GM18870 (cell line): ENCODE results near the gene GTF2A1.

Experiments
- ATAC-seq: cut with Tn5 transposase; IDR thresholded peaks from one replicate; pipeline ENCODE4 v1.9.1; 2021; ENCODE audit warnings: moderate library complexity; ENCODE audit not compliant: unreplicated experiment

Gene GTF2A1

GRCh38 chr14:81141426-81141825, 79.3 kb downstream of the GTF2A1 start:
- ATAC-seq, result no peak

- no peak for ATAC-seq
These were observed 82.3 kb downstream of the GTF2A1 start for GRCh38 chr14:81138429-81138828.

GRCh38 chr14:81137316-81137715, 83.4 kb downstream of the GTF2A1 start:
- ATAC-seq, result no peak

GRCh38 chr14:81133400-81133799, 87.4 kb downstream of the GTF2A1 start:
- no peak for ATAC-seq

GRCh38 chr14:81132468-81132867, 88.3 kb downstream of the GTF2A1 start:
- no peak for ATAC-seq

GRCh38 chr14:81129242-81129641, 91.5 kb downstream of the GTF2A1 start:
- ATAC-seq, result no peak

GRCh38 chr14:81127785-81128184, 93.0 kb downstream of the GTF2A1 start:
- ATAC-seq, result no peak

- no peak for ATAC-seq
These were observed 95.2 kb downstream of the GTF2A1 start for GRCh38 chr14:81125536-81125935.
